GM12873 (cell line): ENCODE measurements around the gene SIX3.
A peak's percentile ranks its signal among the peaks of the same experiment; 100 is the strongest.

Experiments
- TF ChIP-seq, protein P1 (sequence below): IDR thresholded peaks from 2 replicates; pipeline ENCODE4 v1.5.1; 2012; ENCODE audit warnings: low read depth, mild to moderate bottlenecking, moderate library complexity, low read length, control low read depth; ENCODE audit not compliant: insufficient read depth; ENCODE audit errors: missing control alignments

The SIX3 gene

GRCh38 chr2:44956843-44957242 lies 15.3 kb downstream of the SIX3 start:
- TF ChIP-seq, protein P1, sequence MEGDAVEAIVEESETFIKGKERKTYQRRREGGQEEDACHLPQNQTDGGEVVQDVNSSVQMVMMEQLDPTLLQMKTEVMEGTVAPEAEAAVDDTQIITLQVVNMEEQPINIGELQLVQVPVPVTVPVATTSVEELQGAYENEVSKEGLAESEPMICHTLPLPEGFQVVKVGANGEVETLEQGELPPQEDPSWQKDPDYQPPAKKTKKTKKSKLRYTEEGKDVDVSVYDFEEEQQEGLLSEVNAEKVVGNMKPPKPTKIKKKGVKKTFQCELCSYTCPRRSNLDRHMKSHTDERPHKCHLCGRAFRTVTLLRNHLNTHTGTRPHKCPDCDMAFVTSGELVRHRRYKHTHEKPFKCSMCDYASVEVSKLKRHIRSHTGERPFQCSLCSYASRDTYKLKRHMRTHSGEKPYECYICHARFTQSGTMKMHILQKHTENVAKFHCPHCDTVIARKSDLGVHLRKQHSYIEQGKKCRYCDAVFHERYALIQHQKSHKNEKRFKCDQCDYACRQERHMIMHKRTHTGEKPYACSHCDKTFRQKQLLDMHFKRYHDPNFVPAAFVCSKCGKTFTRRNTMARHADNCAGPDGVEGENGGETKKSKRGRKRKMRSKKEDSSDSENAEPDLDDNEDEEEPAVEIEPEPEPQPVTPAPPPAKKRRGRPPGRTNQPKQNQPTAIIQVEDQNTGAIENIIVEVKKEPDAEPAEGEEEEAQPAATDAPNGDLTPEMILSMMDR = no peak

GRCh38 chr2:44957656-44958327 lies 16.3 kb downstream of the SIX3 start:
- TF ChIP-seq, protein P1 = no peak

DNA sequence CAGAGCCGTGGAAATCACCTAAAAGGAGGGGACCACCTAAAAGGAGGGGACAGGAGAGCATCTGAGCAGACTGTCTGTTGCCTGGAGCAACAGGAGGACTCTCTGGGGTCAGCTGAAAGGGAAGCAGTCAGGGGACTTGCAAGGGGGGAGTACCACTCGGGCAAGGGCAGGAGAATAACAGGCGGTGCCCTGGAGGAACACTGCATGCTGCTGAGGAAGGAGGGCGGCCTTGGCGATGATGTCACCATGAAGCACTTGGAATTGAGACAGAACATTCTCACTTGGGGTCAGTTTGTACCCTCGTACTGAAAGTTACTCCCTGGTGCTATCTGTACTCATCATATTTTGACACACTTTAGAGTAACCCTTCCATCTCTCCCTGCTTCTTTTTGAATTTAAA lies 18.4 kb downstream of the SIX3 start:
- TF ChIP-seq, protein P1 = no peak

DNA sequence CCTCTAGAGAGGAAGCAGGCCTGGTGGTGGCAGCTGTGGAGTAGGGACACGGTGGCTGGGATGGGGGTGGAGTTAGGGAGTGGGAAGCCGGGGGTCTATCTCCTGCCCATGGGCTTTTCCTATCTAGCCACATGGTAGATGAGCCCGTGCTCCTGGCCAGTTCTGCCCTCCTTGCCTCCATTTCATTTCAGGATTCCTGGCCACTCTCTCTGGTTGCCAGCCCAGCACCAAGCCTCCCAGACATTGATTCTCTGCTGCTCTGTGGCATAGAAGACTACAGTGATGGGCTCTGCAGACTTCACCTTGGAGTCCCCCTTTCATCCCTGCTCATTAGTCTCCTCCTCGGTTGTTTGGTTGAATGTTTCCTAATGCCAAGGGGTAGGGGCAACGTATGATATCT lies 19.4 kb downstream of the SIX3 start:
- TF ChIP-seq, protein P1 = no peak

- TF ChIP-seq, protein P1 = no peak
Measured at GRCh38 chr2:44962176-44962695, 20.7 kb downstream of the SIX3 start.

- TF ChIP-seq, protein P1 = peak; percentile 21
Measured at GRCh38 chr2:44964752-44965236, 23.3 kb downstream of the SIX3 start.

- TF ChIP-seq, protein P1 = no peak
Measured at GRCh38 chr2:44965684-44966083, 24.2 kb downstream of the SIX3 start.
